Neural progenitor cell (in vitro differentiated cells): ENCODE data around the gene IL3RA. TPM values are rescaled to one million over a fixed set of nuclear protein-coding genes. Genes with fewer than 3 reads are reported as not detected.

Source experiments
- DNase-seq: peaks from one replicate; pipeline ENCODE4 v3.0.0-alpha.2; 2016; ENCODE audit warnings: low spot score
- H2AFZ ChIP-seq: fragments of 200-600 bp; sonication (generic); replicated peaks from 2 replicates; pipeline ENCODE4 v1.6.1; 2016; ENCODE audit warnings: antibody characterized with exemption
- H3F3A ChIP-seq: fragments of 200-600 bp; sonication (generic); 2 replicates; pipeline ENCODE4 v1.6.1; 2016; ENCODE audit warnings: antibody characterized with exemption, low read depth
- H3K27ac ChIP-seq: fragments of 200-600 bp; sonication (generic); 2 replicates; pipeline ENCODE4 v1.5.1; 2016; ENCODE audit warnings: mild to moderate bottlenecking
- H3K27me3 ChIP-seq: fragments of 200-600 bp; sonication (generic); 2 replicates; pipeline ENCODE4 v1.6.1; 2016; ENCODE audit warnings: mild to moderate bottlenecking, moderate library complexity
- H3K36me3 ChIP-seq: fragments of 200-600 bp; sonication (generic); 2 replicates; pipeline ENCODE4 v1.5.1; 2016
- H3K4me1 ChIP-seq: fragments of 200-600 bp; sonication (generic); 2 replicates; pipeline ENCODE4 v1.6.1; 2016; ENCODE audit warnings: mixed run types
- H3K4me2 ChIP-seq: fragments of 200-600 bp; sonication (generic); 2 replicates; pipeline ENCODE4 v1.6.1; 2016
- H3K4me3 ChIP-seq: fragments of 200-600 bp; sonication (generic); 2 replicates; pipeline ENCODE4 v1.5.1; 2016
- H3K79me2 ChIP-seq: fragments of 200-600 bp; sonication (generic); 2 replicates; pipeline ENCODE4 v1.6.1; 2016; ENCODE audit warnings: low read depth
- H3K9ac ChIP-seq: fragments of 200-600 bp; sonication (generic); 2 replicates; pipeline ENCODE4 v1.6.1; 2016
- H3K9me3 ChIP-seq: fragments of 200-600 bp; sonication (generic); 2 replicates; pipeline ENCODE4 v1.5.1; 2016; ENCODE audit warnings: low read depth
- H4K20me1 ChIP-seq: fragments of 200-600 bp; sonication (generic); 2 replicates; pipeline ENCODE4 v1.6.1; 2016; ENCODE audit warnings: low read depth
- H3K27ac Mint-ChIP-seq: 3 replicates; pipeline ENCODE4 v1.8.0; 2021; ENCODE audit warnings: mixed read lengths
- H3K27me3 Mint-ChIP-seq: 2 replicates; pipeline ENCODE4 v1.8.0; 2022; ENCODE audit warnings: low read depth, mild to moderate bottlenecking, inconsistent platforms, moderate library complexity, mixed read lengths; ENCODE audit not compliant: insufficient read depth
- H3K36me3 Mint-ChIP-seq: 3 replicates; pipeline ENCODE4 v1.8.0; 2021; ENCODE audit warnings: mixed read lengths
- H3K4me1 Mint-ChIP-seq: 3 replicates; pipeline ENCODE4 v1.8.0; 2021; ENCODE audit warnings: mixed read lengths
- H3K4me3 Mint-ChIP-seq: 3 replicates; pipeline ENCODE4 v1.8.0; 2021; ENCODE audit warnings: mild to moderate bottlenecking, moderate library complexity, mixed read lengths
- H3K9me3 Mint-ChIP-seq: 3 replicates; pipeline ENCODE4 v1.8.0; 2020; ENCODE audit warnings: mixed read lengths
- CTCF ChIP-seq: fragments of 200-600 bp; sonication (generic); IDR thresholded peaks from 2 replicates; pipeline ENCODE4 v1.5.1; 2017; ENCODE audit warnings: antibody characterized with exemption, mild to moderate bottlenecking
- EZH2 ChIP-seq: fragments of 200-600 bp; sonication (generic); IDR thresholded peaks from 2 replicates; pipeline ENCODE4 v1.6.1; 2017; ENCODE audit warnings: antibody characterized with exemption, mild to moderate bottlenecking, moderate library complexity
- EZH2phosphoT487 ChIP-seq: fragments of 200-600 bp; sonication (generic); IDR thresholded peaks from 2 replicates; pipeline ENCODE4 v1.6.1; 2017; ENCODE audit warnings: antibody characterized with exemption
- total RNA-seq: library from RNA; depleted of rRNA; stranded (reverse); fragments of >200 nt; gene quantifications from 2 replicates; pipeline ENCODE4 v1.2.3, GENCODE V29; 2015; ENCODE audit warnings: low replicate concordance

Gene IL3RA
- total RNA-seq, 1 donor from 2014 or later = not detected

GRCh38 chrX:1407035-1407434, 70.5 kb downstream of the IL3RA start:
- no peak overlapping the region for H2AFZ ChIP-seq
- no peaks in the 10 kb centered on the region for H3K79me2 ChIP-seq
- no peaks in the 10 kb centered on the region for H3K4me1 ChIP-seq
- no peak overlapping the region for H3K4me3 Mint-ChIP-seq
- H3K9me3 Mint-ChIP-seq = no peaks in the 10 kb centered on the region
- no peak overlapping the region for H3K27ac Mint-ChIP-seq
- H3K36me3 ChIP-seq = peaks cover 9% of the 10 kb centered on the region
- DNase-seq = no peak
- H3K9ac ChIP-seq = no peak overlapping the region
- TF ChIP-seq EZH2 (no peak), EZH2phosphoT487 (no peak), CTCF (no peak)
- H3K27me3 ChIP-seq = no peaks in the 10 kb centered on the region
- peaks cover 3% of the 10 kb centered on the region for H3K36me3 Mint-ChIP-seq
- H3F3A ChIP-seq = no peaks in the 10 kb centered on the region
- H3K27ac ChIP-seq = no peak overlapping the region
- H3K27me3 Mint-ChIP-seq = no peaks in the 10 kb centered on the region
- no peak overlapping the region for H3K4me3 ChIP-seq
- H4K20me1 ChIP-seq = no peaks in the 10 kb centered on the region
- no peak overlapping the region for H3K4me2 ChIP-seq
- no peaks in the 10 kb centered on the region for H3K4me1 Mint-ChIP-seq
- no peaks in the 10 kb centered on the region for H3K9me3 ChIP-seq

- Histone ChIP-seq H3K27me3 (no peaks in the 10 kb centered on the region), H4K20me1 (no peaks in the 10 kb centered on the region), H3K9ac (no peak overlapping the region), H3K4me1 (no peaks in the 10 kb centered on the region), H3F3A (no peaks in the 10 kb centered on the region), H3K4me3 (no peak overlapping the region), H3K36me3 (no peaks in the 10 kb centered on the region), H3K4me2 (no peak overlapping the region), H2AFZ (no peak overlapping the region), H3K9me3 (no peaks in the 10 kb centered on the region), H3K79me2 (no peaks in the 10 kb centered on the region), H3K27ac (no peak overlapping the region)
- H3K36me3 Mint-ChIP-seq = peaks cover 8% of the 10 kb centered on the region
- H3K27me3 Mint-ChIP-seq = no peaks in the 10 kb centered on the region
- H3K4me1 Mint-ChIP-seq = no peaks in the 10 kb centered on the region
- DNase-seq = no peak
- TF ChIP-seq EZH2 (no peak), EZH2phosphoT487 (no peak), CTCF (no peak)
- no peaks in the 10 kb centered on the region for H3K9me3 Mint-ChIP-seq
- no peak overlapping the region for H3K27ac Mint-ChIP-seq
- H3K4me3 Mint-ChIP-seq = no peak overlapping the region
Observed at GRCh38 chrX:1411326-1411725, 74.7 kb downstream of the IL3RA start.

- no peak overlapping the region for H2AFZ ChIP-seq
- no peak for DNase-seq
- H3K4me3 ChIP-seq = no peak overlapping the region
- H3K9ac ChIP-seq = no peak overlapping the region
- H4K20me1 ChIP-seq = no peaks in the 10 kb centered on the region
- H3K36me3 ChIP-seq = no peaks in the 10 kb centered on the region
- H3K4me1 ChIP-seq = no peaks in the 10 kb centered on the region
- Mint-ChIP-seq H3K36me3 (peaks cover 8% of the 10 kb centered on the region), H3K4me1 (no peaks in the 10 kb centered on the region), H3K4me3 (no peak overlapping the region), H3K27ac (no peak overlapping the region), H3K27me3 (no peaks in the 10 kb centered on the region), H3K9me3 (no peaks in the 10 kb centered on the region)
- no peaks in the 10 kb centered on the region for H3K27me3 ChIP-seq
- H3K4me2 ChIP-seq = no peak overlapping the region
- TF ChIP-seq EZH2phosphoT487 (no peak), EZH2 (no peak), CTCF (no peak)
- no peaks in the 10 kb centered on the region for H3K79me2 ChIP-seq
- no peaks in the 10 kb centered on the region for H3F3A ChIP-seq
- no peak overlapping the region for H3K27ac ChIP-seq
- H3K9me3 ChIP-seq = no peaks in the 10 kb centered on the region
Observed at GRCh38 chrX:1412551-1413161, 76.1 kb downstream of the IL3RA start.
